Lower leg skin (tissue), 4 donors: ENCODE measurements around the gene NREP. TPM values are rescaled to one million over a fixed set of nuclear protein-coding genes. Genes with fewer than 3 reads are reported as not detected.
"Not testable (repeated sequence)": the region's sequence is repeated elsewhere in the genome, so short reads cannot be mapped to it uniquely, and the experiment has no call there.

Source experiments
- DNase-seq, 2 donors: peaks; one replicate each; pipeline ENCODE4 v3.0.0-alpha.2; 2019; ENCODE audit warnings: low spot score in 2 of 2
- H3K4me3 ChIP-seq: fragments of 200-600 bp; sonication (generic); 2 replicates; pipeline ENCODE4 v1.5.1; 2017; ENCODE audit warnings: mild to moderate bottlenecking, low read depth; ENCODE audit not compliant: poor library complexity, severe bottlenecking
- CTCF ChIP-seq, 3 donors: fragments of 450-650 bp; IDR thresholded peaks; one replicate each; pipeline ENCODE4 v1.5.1; 2016; ENCODE audit warnings: antibody characterized with exemption in 3 of 3, mild to moderate bottlenecking in 3 of 3, moderate library complexity in 2 of 3
- POLR2A ChIP-seq, 2 donors: fragments of 450-650 bp; IDR thresholded peaks; one replicate each; pipeline ENCODE4 v1.6.1; 2016 to 2017; ENCODE audit warnings: antibody characterized with exemption in 2 of 2, mild to moderate bottlenecking in 1 of 2, moderate library complexity in 1 of 2
- WGBS, 2 donors: methylation state at CpG; one replicate each; pipeline ENCODE4 v1.1.5; 2018; 5-methylcytosine and 5-hydroxymethylcytosine counted together
- intact Hi-C: fragments of 100-400 bp; cut with DNase I; formaldehyde crosslinking; loops from one replicate; pipeline ENCODE4 v1.15.0; 2023; ENCODE audit warnings: low total_unique reads
- total RNA-seq, 4 donors: library from RNA; depleted of rRNA; stranded (reverse); fragments of >200 nt; gene quantifications; one replicate each; pipeline ENCODE4 v1.1.0, GENCODE V29; 2016

The NREP gene
- total RNA-seq, 4 donors from 2014 or later, result 2.2 to 7.3 (median 2.4) TPM

GRCh38 chr5:111722140-111722539, 34.9 kb downstream of the NREP start:
- no peak for TF ChIP-seq CTCF (IDR thresholded peaks at IDR 0.05)
- no peak for TF ChIP-seq POLR2A (IDR thresholded peaks at IDR 0.05)
- intact Hi-C loops, result no loop called here
- H3K4me3 ChIP-seq, result no peak overlapping the region
- DNase-seq, result no peak
- WGBS, 2 donors, result 70 to 71% methylated on average over 2 of the region's 2 CpGs

- no peak overlapping the region for H3K4me3 ChIP-seq
- TF ChIP-seq POLR2A (IDR thresholded peaks at IDR 0.05), result no peak
- TF ChIP-seq CTCF (IDR thresholded peaks at IDR 0.05), result no peak
- WGBS, 2 donors, result 90 to 91% methylated on average over 2 of the region's 2 CpGs
- intact Hi-C loops, result no loop called here
- no peak for DNase-seq
Observed at GRCh38 chr5:111720333-111720890, 36.6 kb downstream of the NREP start.

- no peak for DNase-seq
- TF ChIP-seq CTCF (IDR thresholded peaks at IDR 0.05) (no peak), POLR2A (IDR thresholded peaks at IDR 0.05) (no peak)
- no peak overlapping the region for H3K4me3 ChIP-seq
- intact Hi-C loops, result no loop called here
Observed at GRCh38 chr5:111719773-111720172, 37.2 kb downstream of the NREP start.

- H3K4me3 ChIP-seq, intact Hi-C loops: not testable (repeated sequence)
- 79 to 100% methylated on average over 2 to 3 of the region's 3 CpGs for WGBS, 2 donors
Observed at GRCh38 chr5:111716789-111717188, 40.2 kb downstream of the NREP start.

GRCh38 chr5:111707630-111708164, 49.3 kb downstream of the NREP start:
- TF ChIP-seq CTCF (IDR thresholded peaks at IDR 0.05), result no peak
- TF ChIP-seq POLR2A (IDR thresholded peaks at IDR 0.05), result no peak
- DNase-seq, result no peak
- intact Hi-C loops, result no loop called here
- 38 to 62% methylated on average over 1 of the region's 1 CpG for WGBS, 2 donors
- H3K4me3 ChIP-seq, result no peak overlapping the region

More at GRCh38 chr5:111716789-111717188, 40.2 kb downstream of the NREP start:
- not testable (repeated sequence) for DNase-seq

GRCh38 chr5:111706345-111706744, 50.6 kb downstream of the NREP start:
- DNase-seq, result no peak
- H3K4me3 ChIP-seq, result no peak overlapping the region
- intact Hi-C loops, result no loop called here
- WGBS, 2 donors, result 54 to 55% methylated on average over 4 of the region's 4 CpGs
- TF ChIP-seq POLR2A (IDR thresholded peaks at IDR 0.05), result no peak
- TF ChIP-seq CTCF (IDR thresholded peaks at IDR 0.05), result no peak
